NCI-H146 treated with DMSO at 0.1 percent for 48 hours (cell line): ENCODE data around the gene DERL2.

Experiments
- DNase-seq: peaks from one replicate; lab custom pipeline; 2025; ENCODE audit not compliant: unreplicated experiment; lab: John Stamatoyannopoulos, UW

Gene DERL2

DNA sequence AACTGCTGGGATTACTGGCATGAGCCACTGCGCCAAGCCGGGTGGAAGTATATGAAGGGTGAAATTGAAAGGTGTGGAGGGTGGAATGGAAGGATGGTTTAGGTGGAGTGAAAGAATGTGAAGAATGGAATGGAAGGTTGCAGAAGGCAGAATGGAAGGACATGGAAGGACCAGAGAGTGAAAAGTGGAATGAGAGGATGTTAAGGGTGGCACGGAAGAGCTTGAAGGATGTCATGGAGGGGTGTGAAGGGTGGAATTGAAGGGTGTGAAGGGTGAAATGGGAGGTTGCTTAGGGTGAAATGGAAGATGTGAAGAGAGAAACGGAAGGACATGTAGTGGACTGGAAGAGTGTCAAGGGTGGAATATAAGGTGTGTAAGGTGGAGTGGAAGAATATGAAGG, 16.6 kb upstream of the DERL2 start:
- DNase-seq = no peak

DNA sequence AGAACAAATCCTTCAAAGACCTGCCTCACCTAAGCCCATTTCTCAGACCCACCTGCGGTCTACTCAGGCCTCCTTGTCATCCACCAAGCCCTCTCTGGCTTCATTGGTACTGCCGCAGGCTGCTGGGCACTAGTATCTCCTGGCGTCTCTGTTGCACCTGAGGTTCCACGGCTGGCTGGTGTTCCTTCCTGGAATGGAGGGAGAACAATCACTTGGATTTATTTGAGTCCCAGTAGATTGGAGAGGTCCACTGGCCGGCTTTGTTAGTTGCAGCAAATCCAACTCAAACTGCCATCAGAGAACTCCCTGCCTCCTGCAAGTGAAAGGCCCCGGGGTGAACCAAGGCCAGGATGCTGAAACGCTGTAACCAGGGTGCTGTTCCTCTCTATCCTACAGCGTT, 15.7 kb upstream of the DERL2 start:
- DNase-seq = no peak

DNA sequence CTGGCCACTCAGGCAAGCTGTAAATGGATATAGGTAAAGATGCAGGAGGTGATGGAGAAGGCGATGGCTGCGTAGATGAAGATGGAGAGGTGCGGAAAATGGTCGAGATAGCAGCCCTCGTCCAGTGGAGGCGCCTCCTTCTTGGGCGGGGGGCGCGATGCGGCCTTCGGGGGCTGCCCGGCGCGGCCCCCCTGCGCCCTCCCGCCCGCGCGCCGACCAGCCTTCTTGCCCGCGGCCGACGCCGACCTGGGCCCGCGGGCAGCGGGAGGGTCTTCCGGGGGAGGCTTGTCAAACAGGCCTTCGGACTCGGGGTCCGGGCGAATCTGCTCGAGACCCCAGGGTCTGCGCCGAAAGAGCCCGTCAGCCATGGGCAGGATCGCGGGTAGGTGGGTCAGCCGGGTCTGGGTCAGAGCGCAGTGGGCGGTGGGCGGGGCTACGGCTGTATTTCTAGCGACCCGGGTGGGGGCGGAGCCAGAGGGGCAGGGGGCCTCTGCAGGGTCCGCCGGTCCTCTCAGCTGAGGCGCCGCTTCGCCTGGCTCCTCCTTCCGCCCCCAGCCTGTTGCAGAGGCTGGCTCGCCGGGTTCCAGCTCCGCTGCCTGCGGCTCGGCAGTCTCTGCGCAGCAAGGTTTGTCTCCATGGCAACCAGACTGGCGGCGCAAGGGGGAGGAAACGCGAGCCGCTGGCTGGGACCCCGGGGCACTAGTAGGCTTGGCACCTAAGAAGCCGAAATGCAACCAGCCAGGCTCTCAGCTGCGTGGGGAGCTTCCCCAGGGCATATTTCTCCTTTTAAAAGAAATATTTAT, 14.8 kb upstream of the DERL2 start:
- peak; percentile 49 for DNase-seq

DNA sequence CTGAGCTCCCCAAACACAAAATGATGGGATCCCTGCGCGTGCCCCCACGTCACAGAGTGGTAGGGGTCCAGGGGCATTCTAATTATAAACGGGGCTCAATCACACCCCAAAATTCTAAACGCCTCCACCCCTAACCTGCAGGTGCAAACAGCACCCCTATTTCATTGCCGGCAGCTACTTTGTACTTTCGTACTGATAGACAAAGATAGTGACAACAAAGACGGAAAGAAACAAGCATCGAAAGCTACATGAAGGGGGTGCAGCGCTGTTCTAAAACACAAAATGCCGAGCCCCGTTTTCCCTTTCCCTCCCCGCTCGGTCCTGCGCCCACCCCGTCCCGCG, 14.2 kb upstream of the DERL2 start:
- DNase-seq = no peak

DNA sequence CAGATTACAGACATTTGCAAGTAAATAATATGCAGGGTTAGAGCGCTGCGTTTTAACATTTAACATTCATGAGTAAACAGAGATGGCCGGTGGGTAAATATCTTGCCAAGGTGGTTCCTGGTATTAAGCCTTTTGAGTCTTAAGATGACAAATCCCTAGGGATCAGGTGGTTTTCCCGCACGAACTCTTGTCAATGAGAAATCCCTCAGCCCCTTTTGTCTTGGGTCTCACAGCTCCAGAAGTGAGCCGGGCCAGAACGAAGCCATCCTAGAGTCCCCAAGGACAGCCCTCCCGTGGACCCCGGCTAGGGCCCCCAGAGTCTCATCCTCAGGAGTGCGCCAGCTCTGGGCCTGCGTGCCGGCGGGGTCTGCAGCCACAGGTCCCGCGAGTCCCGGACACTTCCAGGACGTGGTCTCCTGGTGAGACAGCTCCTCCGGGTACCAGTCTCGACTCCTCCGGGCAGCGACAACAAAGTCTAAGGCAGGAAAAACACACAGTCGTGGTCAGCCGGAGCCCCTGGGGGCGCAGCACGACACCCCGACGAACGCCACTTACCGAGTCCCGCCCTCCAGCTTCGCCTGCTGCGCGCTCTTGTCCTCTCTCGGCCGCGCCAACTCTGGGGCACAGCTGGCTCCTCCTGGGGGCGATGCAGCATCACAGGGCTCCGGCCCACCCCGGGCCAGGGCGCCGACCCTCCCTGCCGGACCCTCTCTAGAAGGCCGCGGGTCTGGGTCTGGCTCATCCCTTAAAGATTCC, 13.7 kb upstream of the DERL2 start:
- no peak for DNase-seq

DNA sequence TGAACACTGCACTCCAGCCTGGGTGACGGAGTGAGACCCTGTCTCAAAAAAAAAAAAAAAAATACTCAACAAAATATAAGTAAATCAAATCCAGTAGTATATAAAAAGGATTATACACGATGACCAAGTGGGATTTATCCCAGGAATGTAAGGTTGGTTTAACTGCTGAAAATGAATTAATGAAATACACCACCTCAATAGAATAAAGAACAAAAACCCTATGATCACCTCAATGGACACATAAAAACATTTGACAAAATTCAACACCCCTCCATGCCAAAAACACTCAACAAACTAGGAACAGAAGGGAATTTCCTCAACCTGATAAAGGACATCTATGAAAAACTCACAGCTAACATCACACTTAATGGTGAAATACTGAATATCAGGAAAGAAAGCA, 7.0 kb upstream of the DERL2 start:
- DNase-seq = no peak

DNA sequence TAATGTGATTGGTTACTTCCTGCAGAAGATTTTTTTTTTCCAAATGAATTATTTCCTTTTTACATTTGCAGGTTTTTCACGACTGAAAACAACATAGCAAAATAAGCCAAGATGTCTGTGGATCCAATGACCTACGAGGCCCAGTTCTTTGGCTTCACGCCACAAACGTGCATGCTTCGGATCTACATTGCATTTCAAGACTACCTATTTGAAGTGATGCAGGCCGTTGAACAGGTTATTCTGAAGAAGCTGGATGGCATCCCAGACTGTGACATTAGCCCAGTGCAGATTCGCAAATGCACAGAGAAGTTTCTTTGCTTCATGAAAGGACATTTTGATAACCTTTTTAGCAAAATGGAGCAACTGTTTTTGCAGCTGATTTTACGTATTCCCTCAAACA, 2.8 kb upstream of the DERL2 start:
- DNase-seq = no peak

DNA sequence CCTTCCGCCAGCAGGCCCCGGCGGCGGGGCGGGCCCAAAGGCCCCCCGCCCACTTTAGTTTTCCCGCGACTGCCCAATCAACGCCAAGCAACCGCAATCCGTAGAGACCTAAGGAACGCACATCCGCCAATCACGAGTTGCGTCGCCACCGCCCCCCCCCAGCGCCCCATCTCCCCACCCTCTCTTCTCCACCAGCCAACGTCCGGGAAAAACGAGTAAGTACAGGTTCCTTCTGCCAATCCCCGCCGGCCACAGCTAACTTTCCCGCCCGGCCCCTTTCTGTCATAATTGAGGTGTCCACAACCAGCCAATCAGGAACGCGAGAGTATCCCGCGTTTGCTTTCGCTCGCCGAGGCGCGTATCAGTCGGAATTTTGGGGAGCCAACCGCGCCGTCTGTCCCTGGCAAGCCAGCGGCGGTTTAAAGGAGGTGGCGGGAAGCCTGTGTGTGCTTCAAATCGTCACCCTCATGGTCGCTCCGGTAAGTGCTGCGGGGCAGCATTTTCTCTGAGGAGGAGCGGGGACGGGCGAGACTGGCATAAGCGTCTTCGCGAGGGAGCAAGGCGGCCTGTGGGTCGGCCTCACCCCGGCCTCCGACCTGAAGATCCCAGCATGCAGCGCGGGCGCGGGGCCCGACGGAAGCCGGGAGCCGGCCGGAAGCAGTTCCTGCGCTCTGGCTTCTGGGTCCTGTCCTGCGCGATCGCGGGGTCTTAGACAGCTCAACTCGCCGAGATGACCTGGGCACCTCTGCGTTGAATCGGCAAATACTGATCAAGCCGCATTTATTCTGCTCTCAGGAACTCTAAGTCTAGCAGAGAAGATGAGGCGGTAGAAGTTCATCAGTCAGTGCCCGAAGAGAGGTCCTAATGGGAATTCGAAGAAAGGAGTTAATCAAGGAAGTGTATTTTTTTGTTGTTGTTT, 487 bp upstream of the DERL2 start, which contains the start of gene MIS12:
MIS12 (plus strand) TSS at position 361 of the 919 bp plus-strand sequence. CDS start 2,297 bp downstream, outside the sequence.
- DNase-seq = peak; percentile 98

DNA sequence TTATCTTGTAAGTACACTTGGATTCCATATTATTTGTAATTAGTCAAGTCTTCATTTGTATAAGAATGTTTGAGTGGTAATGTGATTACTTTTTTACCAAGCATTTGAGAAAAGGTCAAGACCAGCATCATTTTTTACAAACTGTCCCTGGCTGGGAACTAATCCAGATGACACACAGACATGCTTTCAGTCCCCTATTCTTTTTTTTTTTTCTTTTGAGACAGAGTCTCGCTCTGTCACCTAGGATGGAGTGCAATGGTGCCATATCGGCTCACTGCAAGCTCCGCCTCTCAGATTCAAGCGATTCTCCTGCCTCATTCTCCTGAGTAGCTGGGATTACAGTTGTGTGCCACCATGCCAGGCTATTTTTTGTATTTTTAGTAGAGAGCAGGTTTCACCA, 4.5 kb downstream of the DERL2 start:
- DNase-seq = no peak

DNA sequence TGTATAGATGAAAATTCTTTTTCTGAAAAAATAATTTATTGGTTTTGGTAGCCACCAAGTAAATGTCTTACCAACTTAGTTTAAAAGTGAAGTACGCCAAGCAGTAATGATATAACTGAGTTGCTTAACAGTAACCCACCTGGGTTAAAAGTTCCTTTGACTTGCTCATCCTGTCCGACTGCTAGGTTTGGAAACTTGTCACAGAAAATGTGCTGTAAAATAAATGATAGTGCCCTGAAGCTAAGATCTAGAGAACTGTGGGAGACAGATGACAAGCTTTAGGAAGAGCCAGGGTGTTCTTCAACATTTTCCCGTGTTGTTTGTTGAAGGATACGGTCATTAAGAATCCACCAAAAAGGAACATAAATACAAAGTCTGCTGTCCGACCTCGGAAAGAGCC, 5.0 kb downstream of the DERL2 start:
- no peak for DNase-seq

DNA sequence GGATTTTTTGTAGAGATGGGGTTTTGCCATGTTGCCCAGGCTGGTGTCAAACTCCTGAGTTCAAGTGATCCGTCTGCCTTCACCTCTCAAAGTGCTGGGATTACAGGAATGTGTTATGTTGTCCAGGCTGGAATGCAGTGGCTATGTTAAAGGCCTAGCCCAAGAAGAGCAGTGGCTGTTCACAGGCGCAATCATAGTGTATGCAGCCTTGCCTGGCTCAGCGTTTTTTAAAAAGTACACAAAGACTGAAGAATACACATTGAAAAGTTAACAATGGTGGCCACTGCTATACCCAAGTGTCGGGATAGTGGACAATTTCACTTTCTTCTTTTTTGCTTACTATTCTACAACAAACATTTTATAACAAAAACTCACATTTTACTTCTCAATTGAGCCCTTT, 7.0 kb downstream of the DERL2 start:
- no peak for DNase-seq

DNA sequence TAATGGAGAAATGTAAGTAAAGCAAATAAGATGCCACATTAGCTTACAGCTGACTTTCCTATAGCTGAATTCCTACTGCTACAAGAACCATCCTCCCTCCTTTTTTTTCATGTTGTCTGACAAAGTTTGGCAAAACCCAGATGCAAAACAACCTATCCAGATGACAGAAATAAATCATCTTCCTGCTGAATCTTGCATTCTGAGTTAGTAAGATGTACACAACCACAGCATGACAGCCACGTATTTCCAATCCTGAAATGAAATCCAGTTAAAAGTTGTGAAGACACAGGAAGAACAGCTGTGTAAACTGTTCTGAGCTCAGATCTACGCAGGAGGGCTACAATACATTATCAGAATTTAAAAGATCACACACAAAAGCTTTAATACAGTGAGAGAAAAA, 12.1 kb downstream of the DERL2 start:
- DNase-seq = no peak

DNA sequence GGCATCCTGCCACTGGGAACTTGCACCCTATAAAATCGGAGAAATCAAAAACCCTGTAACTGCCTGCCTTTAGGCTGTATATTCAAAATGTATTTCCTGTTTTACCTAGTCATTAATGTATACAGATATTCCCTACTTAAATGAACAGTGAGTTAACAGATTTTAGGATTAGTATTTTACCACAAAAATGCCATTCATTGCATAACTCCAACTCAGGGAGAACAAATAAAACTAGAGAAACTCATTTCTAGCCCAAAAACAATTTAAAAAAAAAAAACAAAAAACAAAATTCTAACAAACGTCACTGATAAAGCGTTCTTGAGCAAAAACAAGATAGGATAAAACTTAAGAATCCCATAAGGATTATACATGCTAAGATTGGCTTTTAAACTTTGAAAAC, 13.5 kb downstream of the DERL2 start:
- DNase-seq = no peak

DNA sequence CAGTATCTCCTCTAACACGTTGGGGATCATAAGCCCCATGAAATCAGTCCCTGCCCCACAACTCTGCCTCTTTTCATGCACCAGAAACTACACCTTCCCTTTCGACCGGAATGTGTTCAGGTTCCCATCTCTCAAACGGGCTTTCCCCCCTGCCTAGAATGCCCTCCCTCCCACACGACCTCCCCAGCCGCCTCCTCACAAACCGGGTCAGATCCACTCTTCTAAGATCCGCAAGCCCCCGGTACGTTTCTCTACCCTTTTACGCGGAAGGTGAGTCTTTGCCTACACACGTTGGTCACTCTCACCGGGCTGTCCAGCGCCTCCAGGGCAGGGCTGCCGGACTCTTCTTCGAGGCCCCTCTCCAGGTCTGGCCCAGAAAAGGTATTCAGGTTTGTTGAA, 17.9 kb downstream of the DERL2 start:
- DNase-seq = no peak

DNA sequence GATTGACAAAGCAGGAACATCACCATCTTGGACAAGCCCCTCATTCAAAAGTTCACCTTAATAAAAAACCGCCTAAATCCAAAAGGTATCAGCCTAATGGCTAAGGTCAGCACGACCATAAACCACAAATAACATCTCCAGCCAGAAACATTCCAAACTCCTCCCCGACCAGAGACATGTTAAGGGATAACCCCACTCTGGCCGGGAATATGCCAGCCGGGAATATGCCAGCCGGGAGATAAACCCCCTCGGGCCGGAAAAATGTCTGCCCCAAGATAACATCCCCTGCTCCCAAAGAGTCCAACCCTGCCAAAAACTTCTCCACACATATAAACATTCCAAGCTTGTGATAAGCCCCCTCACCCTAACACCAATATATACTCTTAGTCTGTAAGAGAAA, 18.6 kb downstream of the DERL2 start:
- no peak for DNase-seq

DNA sequence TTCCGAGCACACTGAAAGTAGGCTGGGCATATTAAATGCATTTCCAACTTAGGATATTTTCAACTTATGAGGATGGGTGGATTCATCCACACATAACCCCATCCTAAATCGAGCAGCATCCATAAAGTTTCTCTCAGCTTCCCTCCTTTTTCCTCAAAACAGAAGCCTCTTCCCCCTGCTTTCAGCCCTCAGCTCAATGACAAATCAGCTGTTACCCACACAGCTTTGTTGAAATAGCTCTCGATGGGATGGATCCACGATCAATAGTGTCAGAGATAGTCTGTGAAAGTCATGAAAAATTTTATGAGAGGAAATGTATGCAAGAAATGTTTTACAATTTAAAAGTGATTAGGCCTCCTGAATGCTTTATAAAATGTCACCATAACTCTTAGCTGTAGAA, 19.7 kb downstream of the DERL2 start:
- no peak for DNase-seq

DNA sequence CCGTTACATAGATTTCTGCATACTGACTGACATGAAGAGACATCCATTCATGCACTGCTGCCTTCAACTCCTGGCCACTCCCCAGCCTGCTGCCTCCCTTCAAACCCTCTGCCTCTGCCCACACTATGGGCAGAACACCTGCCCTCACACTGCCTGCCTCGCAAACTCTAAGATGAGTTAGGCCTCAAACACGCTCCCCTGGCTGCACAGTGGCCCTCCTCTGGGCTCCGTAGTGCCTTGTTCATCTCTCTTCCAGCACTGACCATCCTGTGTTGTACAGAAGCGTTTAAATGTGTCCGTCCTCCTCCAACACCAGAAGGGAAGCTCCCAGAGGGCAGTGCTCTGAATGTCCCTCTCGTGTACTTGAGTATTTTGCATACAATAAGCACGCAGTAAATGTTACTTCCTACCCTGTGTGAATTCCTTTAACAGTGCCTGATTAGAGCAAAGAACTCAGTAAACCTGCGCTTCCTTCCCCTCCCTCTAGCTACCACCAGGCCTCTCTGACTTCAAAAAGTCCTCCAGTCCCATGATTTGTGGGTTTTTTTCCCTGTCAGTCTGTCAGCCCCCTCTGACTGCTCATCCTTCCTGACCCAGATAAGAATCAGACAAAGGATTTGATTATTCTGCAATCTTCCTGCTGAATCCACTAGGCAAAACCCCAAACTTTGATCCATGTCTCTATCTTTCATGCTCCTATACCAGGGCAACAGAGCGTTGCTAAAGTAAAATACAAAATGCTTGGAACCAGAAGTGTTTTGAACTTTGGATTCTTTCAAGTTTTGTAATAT, 21.1 kb downstream of the DERL2 start:
- no peak for DNase-seq

DNA sequence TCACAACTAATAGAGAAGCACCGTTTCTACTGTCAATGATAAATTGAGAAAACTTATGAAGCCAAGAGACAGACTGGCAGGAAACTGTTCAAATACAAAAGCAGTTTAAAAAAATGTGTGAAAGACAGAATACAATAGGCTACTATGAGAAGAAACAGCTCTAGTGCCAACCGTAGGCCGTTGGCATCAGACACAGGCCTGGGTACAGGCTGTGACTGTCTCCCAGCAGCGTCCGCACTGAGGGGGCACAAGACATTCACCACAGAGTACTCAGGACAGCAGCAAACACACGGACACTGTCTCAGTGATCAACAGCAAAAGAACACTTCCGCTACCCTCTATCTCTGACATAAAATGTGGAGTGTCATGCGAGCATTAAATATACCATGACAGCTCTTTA, 39.2 kb downstream of the DERL2 start:
- DNase-seq = no peak

DNA sequence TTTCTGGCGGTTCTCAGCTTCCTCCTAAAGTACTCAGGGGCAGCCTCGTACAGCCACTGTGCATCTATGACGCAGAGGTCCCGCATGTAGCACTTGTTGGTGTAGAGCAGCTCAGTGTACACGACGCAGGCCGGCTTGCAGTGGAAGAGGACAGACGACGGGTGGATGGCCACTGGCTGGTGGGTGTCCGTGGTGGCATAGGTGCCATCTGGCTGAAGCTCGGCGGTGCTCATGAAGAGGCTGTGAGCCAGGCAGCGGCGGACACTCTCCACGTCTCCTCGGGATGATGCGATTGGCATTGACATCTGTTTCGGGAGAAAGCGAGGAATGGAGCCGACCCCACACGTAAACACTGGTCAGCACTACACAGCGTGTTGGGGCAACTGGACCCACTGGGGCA, 41.8 kb downstream of the DERL2 start:
- no peak for DNase-seq

DNA sequence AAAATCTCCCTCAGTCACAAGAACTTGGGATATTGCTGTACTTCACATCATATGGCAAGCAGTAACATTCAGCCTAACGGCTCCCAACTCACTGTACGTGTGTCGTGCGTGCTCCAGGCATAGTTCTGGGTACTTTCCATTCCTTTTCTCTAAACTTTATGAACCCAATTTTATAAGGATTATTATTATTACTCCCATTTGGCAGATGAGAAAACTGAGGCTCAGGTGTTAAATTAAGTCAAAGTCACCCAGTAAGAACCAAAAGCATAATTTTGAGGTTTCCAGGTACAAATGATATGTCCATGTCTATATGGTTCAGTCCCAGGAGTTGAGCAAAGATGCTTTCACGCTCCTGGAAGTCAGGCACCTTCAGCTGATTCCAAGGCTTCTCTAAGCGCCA, 42.2 kb downstream of the DERL2 start:
- no peak for DNase-seq

DNA sequence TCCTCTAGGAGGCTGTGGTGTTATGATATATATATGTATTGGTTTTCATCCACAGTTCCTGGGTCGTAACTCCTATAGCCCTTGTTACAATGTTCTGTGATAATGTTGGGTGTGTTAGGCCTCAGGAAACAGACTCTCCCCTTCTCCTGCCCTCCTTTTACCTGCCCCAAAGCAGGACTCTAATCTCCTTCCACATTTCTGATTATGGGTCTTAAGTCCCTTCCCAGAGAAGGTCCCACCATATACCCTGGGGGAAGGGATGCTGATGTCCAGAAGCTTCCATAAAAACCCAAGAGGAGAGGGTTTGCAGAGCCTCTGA, 46.6 kb downstream of the DERL2 start:
- DNase-seq = no peak
